Endothelial cell of umbilical vein (primary cell): ENCODE measurements around the gene CD3G. TPM values are rescaled to one million over a fixed set of nuclear protein-coding genes. Genes with fewer than 3 reads are reported as not detected.

ENCODE experiments used
- BruUV-seq: library from RNA; stranded (reverse); fragments of 400-500 nt; replicated peaks from 2 replicates; lab custom pipeline; 2021; lab: Mats Ljungman, UMichigan
- CTCF ChIA-PET: fragments of 300-600, 350-600 bp; sonication (Branson Sonifier 250); formaldehyde crosslinking; loops from one replicate; lab custom pipeline; 2021; ENCODE audit warnings: antibody characterized with exemption, inconsistent platforms; lab: Charles Lee
- POLR2A ChIA-PET: fragments of 300-600, 350-600 bp; sonication (Branson Sonifier 250); formaldehyde crosslinking; loops from one replicate; lab custom pipeline; 2021; ENCODE audit warnings: antibody characterized with exemption, inconsistent platforms; lab: Charles Lee
- DNase-seq: peaks from one replicate; pipeline ENCODE4 v3.0.0-alpha.2; 2011; ENCODE audit warnings: low read depth, low spot score
- FAIRE-seq: peaks from 2 replicates; lab custom pipeline; 2011; peaks lifted over from hg19 to GRCh38; lab: Jason Lieb, UNC
- H2AFZ ChIP-seq: 2 replicates; pipeline ENCODE4 v1.6.0; 2012; ENCODE audit warnings: low read depth, low read length, control low read depth, inconsistent platforms
- H3K27ac ChIP-seq: 2 replicates; pipeline ENCODE4 v1.5.1; 2011; ENCODE audit warnings: low read depth, mild to moderate bottlenecking, control low read depth, low read length, moderate library complexity; ENCODE audit not compliant: insufficient read depth
- H3K27me3 ChIP-seq, 2 experiments: 2 replicates each; pipeline versions ENCODE4 v1.6.0 to v1.6.1; 2011; ENCODE audit warnings: low read length in 2 of 2, mixed read lengths in 1 of 2; ENCODE audit not compliant: control insufficient read depth in 2 of 2, insufficient read depth in 2 of 2
- H3K36me3 ChIP-seq, 2 experiments: 2 replicates in 1 of 2; 3 replicates in 1 of 2; pipeline ENCODE4 v1.5.1; 2011; ENCODE audit warnings: low read length in 2 of 2, mild to moderate bottlenecking in 1 of 2, moderate library complexity in 1 of 2; ENCODE audit not compliant: control insufficient read depth in 2 of 2, insufficient read depth in 2 of 2; ENCODE audit errors: extremely low read depth in 1 of 2
- H3K4me1 ChIP-seq: 3 replicates; pipeline ENCODE4 v1.5.1; 2011; ENCODE audit warnings: mild to moderate bottlenecking, low read length; ENCODE audit not compliant: control insufficient read depth, insufficient read depth; ENCODE audit errors: extremely low read depth
- H3K4me2 ChIP-seq: 2 replicates; pipeline ENCODE4 v1.6.1; 2011; ENCODE audit warnings: low read length, control low read depth, mixed read lengths; ENCODE audit not compliant: insufficient read depth
- H3K4me3 ChIP-seq, 3 experiments: fragments of 200-600 bp in 1 of 3; sonication (generic), shearing (Covaris generic) in 1 of 3; replicated peaks in 1 of 3; 2 replicates each; pipeline ENCODE4 v1.5.1; 2011 to 2016; ENCODE audit warnings: control low read depth in 3 of 3, low read length in 3 of 3, mild to moderate bottlenecking in 2 of 3, inconsistent platforms in 1 of 3, low read depth in 1 of 3, moderate library complexity in 1 of 3; ENCODE audit not compliant: insufficient read depth in 1 of 3
- H3K79me2 ChIP-seq: 2 replicates; pipeline ENCODE4 v1.6.0; 2012; ENCODE audit warnings: low read length, inconsistent platforms; ENCODE audit not compliant: control insufficient read depth, insufficient read depth
- H3K9ac ChIP-seq: replicated peaks from 2 replicates; pipeline ENCODE3; 2011; ENCODE audit warnings: low read length, control low read depth; ENCODE audit not compliant: insufficient read depth; ENCODE audit errors: extremely low read depth
- H3K9me1 ChIP-seq: replicated peaks from 3 replicates; pipeline ENCODE4 v1.6.0; 2011; ENCODE audit warnings: mild to moderate bottlenecking, low read length; ENCODE audit not compliant: control insufficient read depth, insufficient read depth; ENCODE audit errors: extremely low read depth
- H3K9me3 ChIP-seq: replicated peaks from 2 replicates; pipeline ENCODE4 v1.5.1; 2012; ENCODE audit warnings: low read length, inconsistent platforms; ENCODE audit not compliant: control insufficient read depth, insufficient read depth
- H4K20me1 ChIP-seq: replicated peaks from 2 replicates; pipeline ENCODE3; 2011; ENCODE audit warnings: mild to moderate bottlenecking, low read length; ENCODE audit not compliant: control insufficient read depth, insufficient read depth; ENCODE audit errors: extremely low read depth
- EZH2 ChIP-seq: IDR thresholded peaks from 2 replicates; pipeline ENCODE4 v1.6.1; 2012; ENCODE audit warnings: borderline replicate concordance, low read depth, mild to moderate bottlenecking, moderate library complexity, low read length, inconsistent platforms; ENCODE audit not compliant: severe bottlenecking
- FOS ChIP-seq: IDR thresholded peaks from 2 replicates; pipeline ENCODE4 v1.6.1; 2011; ENCODE audit warnings: mild to moderate bottlenecking, low read length, moderate library complexity, borderline replicate concordance; ENCODE audit not compliant: insufficient read depth
- GATA2 ChIP-seq: IDR thresholded peaks from 2 replicates; pipeline ENCODE4 v1.7.0; 2011; ENCODE audit warnings: low read depth, mild to moderate bottlenecking, moderate library complexity, mixed read lengths, low read length; ENCODE audit not compliant: insufficient read length, insufficient read depth
- JUN ChIP-seq: IDR thresholded peaks from 2 replicates; pipeline ENCODE4 v1.6.1; 2011; ENCODE audit warnings: borderline replicate concordance, low read depth; ENCODE audit not compliant: insufficient read length, insufficient read depth
- MYC ChIP-seq: IDR thresholded peaks from one replicate; pipeline ENCODE4 v1.6.1; 2011; ENCODE audit warnings: mild to moderate bottlenecking, low read depth, low read length
- POLR2A ChIP-seq: IDR thresholded peaks from 2 replicates; pipeline ENCODE4 v1.6.1; 2012; ENCODE audit warnings: low read depth, mild to moderate bottlenecking, control low read depth, low read length
- POLR2AphosphoS5 ChIP-seq: IDR thresholded peaks from 2 replicates; pipeline ENCODE4 v1.6.1; 2012; ENCODE audit warnings: low read depth, mild to moderate bottlenecking, control low read depth, low read length, moderate library complexity; ENCODE audit not compliant: insufficient read depth
- dilution Hi-C: fragments of 300-500 bp; cut with MboI; formaldehyde crosslinking; loops from one replicate; pipeline ENCODE4 v1.15.0; 2019; ENCODE audit warnings: low sequenced_read_pairs; ENCODE audit not compliant: extremely low pct_ligation_motif_present
- intact Hi-C: fragments of 100-400 bp; cut with micrococcal nuclease; formaldehyde crosslinking; loops from one replicate; pipeline ENCODE4 v1.10.0; 2022
- polyA plus RNA-seq, 4 experiments: library from polyadenylated mRNA; depleted of rRNA in 3 of 4; stranded (reverse) in 3 of 4; unstranded in 1 of 4; fragments of >200 nt; gene quantifications; 2 replicates each; pipeline versions ENCODE4 v1.2.1 to v1.2.3, GENCODE V29; 2011 to 2012; ENCODE audit warnings: missing spikeins in 1 of 4
- total RNA-seq: library from RNA; stranded (reverse); gene quantifications from 2 replicates; pipeline ENCODE4 v1.2.3, GENCODE V29; 2021
- TF ChIP-seq, protein P1 (sequence below), 2 donors: IDR thresholded peaks; 1 replicate in 1 of 2; 2 replicates in 1 of 2; pipeline ENCODE4 v1.5.1; 2011; ENCODE audit warnings: low read length in 2 of 2, mild to moderate bottlenecking in 2 of 2, moderate library complexity in 2 of 2, control low read depth in 1 of 2, inconsistent platforms in 1 of 2, low read depth in 1 of 2; ENCODE audit not compliant: insufficient read depth in 1 of 2; ENCODE audit errors: extremely low read depth in 1 of 2
- TF ChIP-seq, protein P2 (sequence below): IDR thresholded peaks from 2 replicates; pipeline ENCODE4 v1.6.1; 2011; ENCODE audit not compliant: insufficient read depth, insufficient read length

Gene CD3G
- total and polyA plus RNA-seq, 2 donors (not counting 3 experiments of a cell fraction or from before 2014, with no cell fraction given): not detected

DNA sequence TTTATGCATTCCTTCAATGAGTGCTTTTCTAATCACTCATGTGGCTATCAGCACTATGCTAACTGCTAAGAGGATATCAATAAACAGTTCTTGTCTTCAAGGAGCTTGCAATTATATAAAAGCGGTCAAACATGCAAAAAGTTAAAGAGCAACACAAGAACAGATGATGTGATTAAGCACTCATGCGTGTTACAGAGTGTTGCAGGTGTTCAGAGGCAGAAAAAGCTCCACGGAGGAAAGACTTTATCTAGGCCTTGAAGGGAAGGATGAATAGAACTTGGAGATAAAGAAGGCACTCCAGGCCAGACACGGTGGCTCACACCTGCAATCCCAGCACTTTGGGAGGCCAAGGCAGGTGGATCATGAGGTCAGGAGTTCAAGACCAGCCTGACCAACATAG, 26.0 kb upstream of the CD3G start:
- H3K36me3 ChIP-seq: no peaks in the 10 kb centered on the region
- H3K9me1 ChIP-seq: no peaks in the 10 kb centered on the region
- TF ChIP-seq POLR2AphosphoS5: no peak
- no peak for TF ChIP-seq EZH2
- no peak for TF ChIP-seq FOS
- TF ChIP-seq POLR2A: no peak
- TF ChIP-seq JUN: no peak
- no peak for TF ChIP-seq MYC
- no peak for TF ChIP-seq GATA2
- TF ChIP-seq, protein P1, sequence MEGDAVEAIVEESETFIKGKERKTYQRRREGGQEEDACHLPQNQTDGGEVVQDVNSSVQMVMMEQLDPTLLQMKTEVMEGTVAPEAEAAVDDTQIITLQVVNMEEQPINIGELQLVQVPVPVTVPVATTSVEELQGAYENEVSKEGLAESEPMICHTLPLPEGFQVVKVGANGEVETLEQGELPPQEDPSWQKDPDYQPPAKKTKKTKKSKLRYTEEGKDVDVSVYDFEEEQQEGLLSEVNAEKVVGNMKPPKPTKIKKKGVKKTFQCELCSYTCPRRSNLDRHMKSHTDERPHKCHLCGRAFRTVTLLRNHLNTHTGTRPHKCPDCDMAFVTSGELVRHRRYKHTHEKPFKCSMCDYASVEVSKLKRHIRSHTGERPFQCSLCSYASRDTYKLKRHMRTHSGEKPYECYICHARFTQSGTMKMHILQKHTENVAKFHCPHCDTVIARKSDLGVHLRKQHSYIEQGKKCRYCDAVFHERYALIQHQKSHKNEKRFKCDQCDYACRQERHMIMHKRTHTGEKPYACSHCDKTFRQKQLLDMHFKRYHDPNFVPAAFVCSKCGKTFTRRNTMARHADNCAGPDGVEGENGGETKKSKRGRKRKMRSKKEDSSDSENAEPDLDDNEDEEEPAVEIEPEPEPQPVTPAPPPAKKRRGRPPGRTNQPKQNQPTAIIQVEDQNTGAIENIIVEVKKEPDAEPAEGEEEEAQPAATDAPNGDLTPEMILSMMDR (IDR thresholded peaks at IDR 0.05; ENCODE audit: extremely low read depth in 1 of 2, insufficient read depth in 1 of 2, low read depth in 1 of 2, low read length in 2 of 2): no peak
- TF ChIP-seq, protein P2, sequence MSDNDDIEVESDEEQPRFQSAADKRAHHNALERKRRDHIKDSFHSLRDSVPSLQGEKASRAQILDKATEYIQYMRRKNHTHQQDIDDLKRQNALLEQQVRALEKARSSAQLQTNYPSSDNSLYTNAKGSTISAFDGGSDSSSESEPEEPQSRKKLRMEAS: no peak
- H3K79me2 ChIP-seq: no peaks in the 10 kb centered on the region
- no peak overlapping the region for H3K4me3 ChIP-seq
- DNase-seq: no peak
- FAIRE-seq: no peak
- BruUV-seq: no TSS peak
- H3K9me3 ChIP-seq: no peaks in the 10 kb centered on the region
- dilution Hi-C loops (no loop called here), intact Hi-C loops (no loop called here)
- ChIA-PET CTCF (interaction anchor here (1.4 kb wide), 1 partner anchor 22 kb away, joined by 8 read pairs; no protein-coding TSS in a partner anchor), POLR2A (interaction anchor here (0.7 kb wide), 1 partner anchor 39 kb away, joined by 7 read pairs; no protein-coding TSS in a partner anchor)
- no peaks in the 10 kb centered on the region for H3K4me1 ChIP-seq
- no peak overlapping the region for H3K9ac ChIP-seq
- H3K27ac ChIP-seq: no peak overlapping the region
- peaks cover 9 to 14% of the 10 kb centered on the region in 2 experiments for H3K27me3 ChIP-seq
- no peak overlapping the region for H2AFZ ChIP-seq
- no peak overlapping the region for H3K4me2 ChIP-seq
- H4K20me1 ChIP-seq: peaks cover 2% of the 10 kb centered on the region
